Psoas muscle (tissue), 8 donors: ENCODE measurements around the gene LRRC8B. TPM values are rescaled to one million over a fixed set of nuclear protein-coding genes. Genes with fewer than 3 reads are reported as not detected.

ENCODE experiments used
- ATAC-seq, 4 donors: fragments of 200-7000 bp; cut with Tn5 transposase; one replicate each; pipeline ENCODE4 v1.9.1; 2020; ENCODE audit warnings: moderate library complexity in 3 of 4, mild to moderate bottlenecking in 2 of 4
- DNase-seq, 2 donors: peaks; one replicate each; pipeline ENCODE4 v3.0.0-alpha.2; 2020
- H3K27ac ChIP-seq: fragments of 200-600 bp; one replicate; pipeline ENCODE4 v1.8.0; 2022
- H3K27me3 ChIP-seq, 3 donors: fragments of 200-600 bp in 1 of 3; one replicate each; pipeline versions ENCODE4 v1.6.1 to v1.8.0; 2013 to 2022; ENCODE audit warnings: low read length in 2 of 3, mild to moderate bottlenecking in 2 of 3, moderate library complexity in 1 of 3; ENCODE audit not compliant: insufficient read depth in 3 of 3
- H3K36me3 ChIP-seq, 2 donors: fragments of 200-600 bp in 1 of 2; one replicate each; pipeline versions ENCODE4 v1.6.1 to v1.8.0; 2013 to 2022; ENCODE audit warnings: low read depth in 1 of 2, mild to moderate bottlenecking in 1 of 2, moderate library complexity in 1 of 2; ENCODE audit not compliant: insufficient read depth in 1 of 2
- H3K4me1 ChIP-seq: fragments of 200-600 bp; one replicate; pipeline ENCODE4 v1.8.0; 2022
- H3K4me3 ChIP-seq: fragments of 200-600 bp; one replicate; pipeline ENCODE4 v1.8.0; 2022; ENCODE audit warnings: mild to moderate bottlenecking
- H3K9me3 ChIP-seq: fragments of 200-600 bp; one replicate; pipeline ENCODE4 v1.8.0; 2022
- CTCF ChIP-seq: fragments of 200-600 bp; IDR thresholded peaks from one replicate; pipeline ENCODE4 v1.8.0; 2022; ENCODE audit warnings: antibody characterized with exemption
- WGBS, 3 donors: extraction: QIAGEN DNeasy Blood & Tissue Kit; methylation state at CpG; one replicate each; pipeline versions ENCODE4 v1.1.6 to v1.1.7; 2013; 5-methylcytosine and 5-hydroxymethylcytosine counted together
- intact Hi-C, 2 donors: fragments of 100-400 bp; cut with DNase I; formaldehyde crosslinking; loops; one replicate each; pipeline versions ENCODE4 v1.11.0 to v1.14.2; 2022
- polyA plus RNA-seq, 3 donors: library from polyadenylated mRNA; stranded (reverse); fragments of 200-250 nt; gene quantifications; one replicate each; pipeline ENCODE4 v1.2.3, GENCODE V29; 2013
- total RNA-seq, 4 donors: library from RNA; stranded (reverse); fragmentation: NEBNext Ultra II Directional in 2 of 4; extraction: Animal tissue kit (Norgen Biotek cat#: 25700) in 2 of 4; gene quantifications; one replicate each; pipeline versions ENCODE4 v1.2.1 to v1.2.4, GENCODE V29; 2021 to 2023
- donor health status: healthy with polysubstance abuse.
- donor health status: DM: no; HTN: no; CAD: no; lungs with moderate emphysema.
- donor health status: Bipolar disorder and iron deficiency.
- donor health status: healthy.
- donor health status: DM: yes; HTN: yes; CAD: no.
- donor health status: DM: no; HTN: no; CAD: no.
- donor health status: DM: no; HTN: no; CAD: no.
- donor health status: DM: yes; HTN: yes; CAD: no.

LRRC8B gene
- total and polyA plus RNA-seq, 7 donors = 2.7 to 21.6 (median 10.3) TPM

DNA sequence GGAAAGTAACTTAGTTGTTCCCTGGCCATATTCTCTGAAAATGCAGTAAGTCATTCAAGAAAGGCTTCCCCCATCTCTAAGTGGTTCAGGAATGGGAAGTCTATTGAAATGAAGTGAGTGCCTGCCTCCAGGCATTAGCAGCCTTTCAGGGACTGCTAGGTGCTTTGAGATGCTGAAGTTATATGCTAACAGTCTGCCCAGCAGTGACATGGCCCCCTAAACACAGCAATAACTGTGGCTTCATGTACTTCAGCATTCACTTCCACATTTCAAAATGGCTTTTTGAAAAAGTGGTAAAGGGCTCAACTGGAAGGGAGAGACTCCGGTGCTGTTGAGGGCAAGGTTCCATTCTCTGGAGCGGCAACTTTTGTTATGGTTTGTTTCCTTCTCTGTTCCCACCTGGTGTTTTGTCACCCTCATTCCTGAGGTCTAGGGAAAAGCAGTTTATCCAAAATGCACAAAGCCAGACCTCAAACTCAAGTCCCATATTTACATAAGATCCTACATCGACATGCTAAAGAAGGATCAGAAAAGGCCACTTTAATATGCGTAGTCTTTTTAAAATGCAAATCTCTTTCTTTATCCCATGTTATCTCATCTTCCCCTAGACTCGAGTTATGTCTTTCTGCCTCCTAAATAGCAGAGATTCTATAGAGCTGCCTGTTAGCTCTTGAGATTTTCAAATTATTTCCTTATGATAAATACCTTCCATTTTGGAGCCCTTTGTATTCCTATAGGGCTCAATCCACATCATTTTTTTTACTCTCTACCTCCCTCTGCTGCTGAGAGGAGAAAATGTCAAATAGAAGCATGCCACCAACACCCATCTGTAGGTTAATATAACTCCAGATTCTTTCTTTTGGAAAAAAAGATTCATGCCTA, 74.1 kb downstream of the LRRC8B start:
- Histone ChIP-seq H3K36me3 (peaks cover 0 to 12% of the 10 kb centered on the region in 2 donors), H3K4me3 (no peak overlapping the region), H3K27me3 (no peaks in the 10 kb centered on the region), H3K9me3 (no peaks in the 10 kb centered on the region), H3K4me1 (no peaks in the 10 kb centered on the region), H3K27ac (no peak overlapping the region)
- ATAC-seq (peak; percentile 55 to 86 (median 67)), DNase-seq (no peak)
- intact Hi-C loops = loop anchor here (2.0 to 10.0 kb wide), 3 partner anchors 64 to 114 kb away; no protein-coding TSS in a partner anchor
- WGBS, 3 donors = 67 to 68% (median 68%) methylated on average over 5 of the region's 5 CpGs
- peak; percentile 73 for TF ChIP-seq CTCF

DNA sequence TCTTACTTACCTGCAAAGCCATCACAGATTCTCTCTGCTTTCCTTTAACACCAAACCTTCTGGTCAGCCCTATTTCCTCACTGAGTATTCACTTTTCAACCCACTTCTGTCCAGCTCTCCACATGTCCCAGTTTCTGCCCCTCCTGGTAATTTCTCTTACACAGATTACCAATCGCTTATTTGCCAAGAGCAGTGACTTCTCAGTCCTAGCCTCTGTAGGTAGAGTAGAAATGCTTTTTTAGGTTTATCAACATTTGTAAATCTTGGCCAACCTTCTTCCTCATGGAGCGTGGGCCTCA, 74.7 kb downstream of the LRRC8B start:
- H3K9me3 ChIP-seq = no peaks in the 10 kb centered on the region
- H3K27me3 ChIP-seq = no peaks in the 10 kb centered on the region
- ATAC-seq (peak in 2 of 4 donors; percentile 20 to 25), DNase-seq (no peak)
- H3K4me3 ChIP-seq = no peak overlapping the region
- 85 to 93% (median 92%) methylated on average over 2 of the region's 2 CpGs for WGBS, 3 donors
- H3K27ac ChIP-seq = no peak overlapping the region
- TF ChIP-seq CTCF = no peak
- H3K4me1 ChIP-seq = peaks cover 4% of the 10 kb centered on the region
- intact Hi-C loops = loop anchor here (2.0 to 10.0 kb wide), 3 partner anchors 64 to 114 kb away; no protein-coding TSS in a partner anchor
- H3K36me3 ChIP-seq = peaks cover 0 to 6% of the 10 kb centered on the region in 2 donors

- Histone ChIP-seq H3K4me1 (peaks cover 4% of the 10 kb centered on the region), H3K9me3 (no peaks in the 10 kb centered on the region), H3K27ac (no peak overlapping the region), H3K36me3 (no peaks in the 10 kb centered on the region), H3K27me3 (no peaks in the 10 kb centered on the region), H3K4me3 (no peak overlapping the region)
- DNase-seq (no peak), ATAC-seq (no peak)
- intact Hi-C loops = loop anchor here (2.0 to 5.0 kb wide), 2 partner anchors 122 to 162 kb away; no protein-coding TSS in a partner anchor
- no peak for TF ChIP-seq CTCF
- WGBS, 3 donors = 72 to 90% (median 77%) methylated on average over 3 of the region's 3 CpGs
These were observed 76.0 kb downstream of the LRRC8B start for GRCh38 chr1:89600451-89601224.

DNA sequence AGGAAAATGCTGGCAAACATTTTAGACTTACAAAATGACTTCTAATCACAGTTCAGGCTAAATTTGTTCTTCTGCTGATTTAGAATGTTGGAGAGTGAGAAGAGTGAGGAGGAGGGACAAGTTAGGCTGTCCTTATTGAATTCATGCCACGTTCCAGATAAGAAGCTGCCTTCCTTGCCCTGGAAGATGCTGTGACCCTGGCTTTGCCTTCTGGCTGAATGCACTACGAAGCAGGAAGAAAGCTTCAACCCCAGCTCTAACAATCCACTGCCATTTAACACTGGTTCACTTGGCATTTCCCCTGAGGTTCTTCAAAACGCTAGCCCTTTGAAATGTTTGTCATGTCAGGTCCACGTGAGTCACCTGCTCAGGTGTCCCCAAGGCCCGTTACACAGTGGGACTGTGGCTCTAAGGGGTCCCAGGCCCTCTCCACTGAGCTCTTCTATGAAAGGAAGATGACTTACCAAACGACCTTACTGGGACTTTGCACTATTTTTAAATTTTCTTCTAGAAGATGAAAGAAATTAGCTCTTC, 78.3 kb downstream of the LRRC8B start:
- ATAC-seq (no peak), DNase-seq (no peak)
- Histone ChIP-seq H3K27me3 (no peaks in the 10 kb centered on the region), H3K9me3 (no peaks in the 10 kb centered on the region), H3K4me3 (no peak overlapping the region), H3K36me3 (no peaks in the 10 kb centered on the region), H3K27ac (no peak overlapping the region), H3K4me1 (peaks cover 4% of the 10 kb centered on the region)
- no peak for TF ChIP-seq CTCF
- WGBS, 3 donors = 70 to 72% (median 70%) methylated on average over 6 of the region's 6 CpGs
- intact Hi-C loops = loop anchor here in 1 of 2 donors (5.0 kb wide), 1 partner anchor 159 kb away; no protein-coding TSS in a partner anchor
